Keratinocyte (primary cell): ENCODE data around the gene PGBD4. TPM values are rescaled to one million over a fixed set of nuclear protein-coding genes. Genes with fewer than 3 reads are reported as not detected.

ENCODE experiments used
- DNase-seq: peaks from one replicate; pipeline ENCODE4 v3.0.0-alpha.2; 2011; ENCODE audit warnings: low read depth, missing footprints, low spot score
- FAIRE-seq: peaks from 2 replicates; lab custom pipeline; 2011; peaks lifted over from hg19 to GRCh38; lab: Jason Lieb, UNC
- H2AFZ ChIP-seq: 2 replicates; pipeline ENCODE4 v1.6.0; 2012; ENCODE audit warnings: low read length, control low read depth, inconsistent platforms; ENCODE audit not compliant: control insufficient read depth
- H3K27ac ChIP-seq: 2 replicates; pipeline ENCODE4 v1.5.1; 2011; ENCODE audit warnings: low read length; ENCODE audit not compliant: control insufficient read depth, insufficient read depth
- H3K27me3 ChIP-seq: 3 replicates; pipeline ENCODE4 v1.6.0; 2011; ENCODE audit warnings: low read length; ENCODE audit not compliant: control insufficient read depth, insufficient read depth; ENCODE audit errors: extremely low read depth
- H3K36me3 ChIP-seq, 2 experiments: 2 replicates in 1 of 2; 3 replicates in 1 of 2; pipeline ENCODE4 v1.5.1; 2011; ENCODE audit warnings: low read length in 2 of 2, mild to moderate bottlenecking in 1 of 2; ENCODE audit not compliant: control insufficient read depth in 2 of 2, insufficient read depth in 2 of 2; ENCODE audit errors: extremely low read depth in 1 of 2
- H3K4me1 ChIP-seq: 3 replicates; pipeline ENCODE4 v1.5.1; 2011; ENCODE audit warnings: low read length; ENCODE audit not compliant: control insufficient read depth, insufficient read depth; ENCODE audit errors: extremely low read depth
- H3K4me2 ChIP-seq: 3 replicates; pipeline ENCODE4 v1.6.0; 2011; ENCODE audit warnings: low read depth, low read length; ENCODE audit not compliant: control insufficient read depth, insufficient read depth; ENCODE audit errors: extremely low read depth
- H3K4me3 ChIP-seq, 3 experiments: fragments of 200-600 bp in 1 of 3; sonication (generic) in 1 of 3; 2 replicates in 2 of 3; 3 replicates in 1 of 3; pipeline ENCODE4 v1.5.1; 2011 to 2016; ENCODE audit warnings: low read length in 3 of 3, mild to moderate bottlenecking in 3 of 3, control low read depth in 2 of 3, inconsistent platforms in 1 of 3, low read depth in 1 of 3, mixed read lengths in 1 of 3, mixed run types in 1 of 3, moderate library complexity in 1 of 3; ENCODE audit not compliant: control insufficient read depth in 2 of 3, insufficient read depth in 2 of 3; ENCODE audit errors: extremely low read depth in 1 of 3
- H3K79me2 ChIP-seq: 2 replicates; pipeline ENCODE4 v1.6.0; 2012; ENCODE audit warnings: low read length; ENCODE audit not compliant: control insufficient read depth, insufficient read depth
- H3K9ac ChIP-seq: 3 replicates; pipeline ENCODE4 v1.6.0; 2011; ENCODE audit warnings: low read length; ENCODE audit not compliant: control insufficient read depth, insufficient read depth; ENCODE audit errors: extremely low read depth
- H3K9me1 ChIP-seq: 3 replicates; pipeline ENCODE4 v1.6.0; 2011; ENCODE audit warnings: low read length; ENCODE audit not compliant: control insufficient read depth, insufficient read depth; ENCODE audit errors: extremely low read depth
- H3K9me3 ChIP-seq: 2 replicates; pipeline ENCODE4 v1.5.1; 2012; ENCODE audit warnings: low read depth, low read length; ENCODE audit not compliant: control insufficient read depth
- H4K20me1 ChIP-seq: 3 replicates; pipeline ENCODE4 v1.6.0; 2011; ENCODE audit warnings: low read length; ENCODE audit not compliant: control insufficient read depth, insufficient read depth; ENCODE audit errors: extremely low read depth
- EZH2 ChIP-seq: IDR thresholded peaks from one replicate; pipeline ENCODE4 v1.6.1; 2012; ENCODE audit warnings: inconsistent platforms, mild to moderate bottlenecking, low read length, moderate library complexity
- dilution Hi-C: fragments of 300-500 bp; cut with MboI; formaldehyde crosslinking; loops from one replicate; pipeline ENCODE4 v1.7.0; 2020; ENCODE audit warnings: low sequenced_read_pairs; ENCODE audit not compliant: extremely low pct_ligation_motif_present
- polyA plus RNA-seq, 5 experiments: library from polyadenylated mRNA; depleted of rRNA in 3 of 5; stranded (reverse) in 3 of 5; stranded (forward) in 1 of 5; unstranded in 1 of 5; fragments of >200 nt; gene quantifications; 1 replicate in 1 of 5; 2 replicates in 3 of 5; 3 replicates in 1 of 5; pipeline versions ENCODE4 v1.2.1 to v1.2.3, GENCODE V29; 2011 to 2012; ENCODE audit warnings: missing spikeins in 2 of 5, low read depth in 1 of 5, low replicate concordance in 1 of 5
- TF ChIP-seq, protein P1 (sequence below), 3 experiments: IDR thresholded peaks in 1 of 3; conservative IDR thresholded peaks in 1 of 3; optimal IDR thresholded peaks in 1 of 3; 2 replicates in 2 of 3; 3 replicates in 1 of 3; pipeline versions ENCODE3 to v1.5.1; 2011; ENCODE audit warnings: low read length in 3 of 3, mild to moderate bottlenecking in 3 of 3, moderate library complexity in 2 of 3, control low read depth in 1 of 3, inconsistent platforms in 1 of 3; ENCODE audit not compliant: insufficient read depth in 2 of 3; ENCODE audit errors: extremely low read depth in 1 of 3

Gene PGBD4
- polyA plus RNA-seq, 1 donor (not counting 4 experiments of a cell fraction or from before 2014, with no cell fraction given): 2.3 TPM

GRCh38 chr15:34111488-34111887 is 9.6 kb downstream of the PGBD4 start:
- Histone ChIP-seq H3K9me1 (no peaks in the 10 kb centered on the region), H4K20me1 (no peaks in the 10 kb centered on the region), H2AFZ (no peak overlapping the region), H3K4me3 (no peak overlapping the region), H3K4me2 (no peak overlapping the region), H3K79me2 (no peaks in the 10 kb centered on the region), H3K9ac (no peak overlapping the region), H3K27me3 (no peaks in the 10 kb centered on the region), H3K9me3 (no peaks in the 10 kb centered on the region), H3K36me3 (no peaks in the 10 kb centered on the region), H3K4me1 (no peaks in the 10 kb centered on the region), H3K27ac (no peak overlapping the region)
- DNase-seq (no peak), FAIRE-seq (no peak)
- dilution Hi-C loops: no loop called here
- TF ChIP-seq EZH2: no peak
- TF ChIP-seq, protein P1, sequence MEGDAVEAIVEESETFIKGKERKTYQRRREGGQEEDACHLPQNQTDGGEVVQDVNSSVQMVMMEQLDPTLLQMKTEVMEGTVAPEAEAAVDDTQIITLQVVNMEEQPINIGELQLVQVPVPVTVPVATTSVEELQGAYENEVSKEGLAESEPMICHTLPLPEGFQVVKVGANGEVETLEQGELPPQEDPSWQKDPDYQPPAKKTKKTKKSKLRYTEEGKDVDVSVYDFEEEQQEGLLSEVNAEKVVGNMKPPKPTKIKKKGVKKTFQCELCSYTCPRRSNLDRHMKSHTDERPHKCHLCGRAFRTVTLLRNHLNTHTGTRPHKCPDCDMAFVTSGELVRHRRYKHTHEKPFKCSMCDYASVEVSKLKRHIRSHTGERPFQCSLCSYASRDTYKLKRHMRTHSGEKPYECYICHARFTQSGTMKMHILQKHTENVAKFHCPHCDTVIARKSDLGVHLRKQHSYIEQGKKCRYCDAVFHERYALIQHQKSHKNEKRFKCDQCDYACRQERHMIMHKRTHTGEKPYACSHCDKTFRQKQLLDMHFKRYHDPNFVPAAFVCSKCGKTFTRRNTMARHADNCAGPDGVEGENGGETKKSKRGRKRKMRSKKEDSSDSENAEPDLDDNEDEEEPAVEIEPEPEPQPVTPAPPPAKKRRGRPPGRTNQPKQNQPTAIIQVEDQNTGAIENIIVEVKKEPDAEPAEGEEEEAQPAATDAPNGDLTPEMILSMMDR (optimal IDR thresholded peaks at IDR 0.05 in 1 of 3, IDR thresholded peaks at IDR 0.05 in 1 of 3, conservative IDR thresholded peaks at IDR 0.05 in 1 of 3; ENCODE audit: extremely low read depth in 1 of 3, insufficient read depth in 2 of 3, low read length in 3 of 3): no peak

DNA sequence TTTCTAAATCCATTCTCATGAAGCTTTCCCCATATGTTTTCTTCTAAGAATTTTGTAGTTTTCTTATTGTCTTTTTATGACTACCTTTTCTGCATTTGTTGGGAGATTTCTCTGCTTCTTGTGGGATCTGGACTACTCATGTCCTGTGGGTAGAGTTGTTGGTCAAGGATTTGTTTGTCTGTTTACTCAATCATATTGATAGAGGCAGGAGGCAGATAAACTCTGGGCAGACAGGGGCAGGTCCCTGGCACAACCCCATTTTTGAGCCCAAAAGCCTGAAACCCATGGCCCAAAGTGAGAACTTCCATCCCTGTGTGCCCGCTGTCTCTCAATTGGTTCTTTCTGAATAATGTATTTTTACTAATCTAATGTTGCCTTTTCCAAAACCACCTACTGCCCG is 12.3 kb downstream of the PGBD4 start:
- dilution Hi-C loops: no loop called here
- FAIRE-seq: no peak
- H3K9me1 ChIP-seq: no peaks in the 10 kb centered on the region

More for the DNA sequence above, 12.3 kb downstream of the PGBD4 start:
- no peaks in the 10 kb centered on the region for H3K79me2 ChIP-seq
- H3K4me3 ChIP-seq: no peak overlapping the region
- no peaks in the 10 kb centered on the region for H3K4me1 ChIP-seq
- H4K20me1 ChIP-seq: no peaks in the 10 kb centered on the region
- no peaks in the 10 kb centered on the region for H3K27me3 ChIP-seq
- no peak overlapping the region for H2AFZ ChIP-seq
- H3K27ac ChIP-seq: no peak overlapping the region
- no peak overlapping the region for H3K9ac ChIP-seq
- no peaks in the 10 kb centered on the region for H3K36me3 ChIP-seq
- TF ChIP-seq, protein P1 (optimal IDR thresholded peaks at IDR 0.05 in 1 of 3, IDR thresholded peaks at IDR 0.05 in 1 of 3, conservative IDR thresholded peaks at IDR 0.05 in 1 of 3; ENCODE audit: extremely low read depth in 1 of 3, insufficient read depth in 2 of 3, low read length in 3 of 3): no peak
- no peak for TF ChIP-seq EZH2
- no peak overlapping the region for H3K4me2 ChIP-seq
- H3K9me3 ChIP-seq: no peaks in the 10 kb centered on the region
- no peak for DNase-seq
